OCI-LY1 (cell line): ENCODE measurements around the gene SH2B3.

Experiments
- EZH2 ChIP-seq: fragments of 200-600 bp; sonication (generic), shearing (Covaris generic); IDR thresholded peaks from 2 replicates; pipeline ENCODE4 v1.8.0; 2017; ENCODE audit warnings: borderline replicate concordance, mixed run types, mild to moderate bottlenecking, antibody characterized with exemption, low read length, moderate library complexity, mixed read lengths
- TF ChIP-seq, protein P1 (sequence below): fragments of 200-600 bp; sonication (generic), shearing (Covaris generic); IDR thresholded peaks from 2 replicates; pipeline ENCODE4 v1.5.1; 2017; ENCODE audit warnings: mild to moderate bottlenecking, antibody characterized with exemption, low read length, moderate library complexity, mixed read lengths

DNA sequence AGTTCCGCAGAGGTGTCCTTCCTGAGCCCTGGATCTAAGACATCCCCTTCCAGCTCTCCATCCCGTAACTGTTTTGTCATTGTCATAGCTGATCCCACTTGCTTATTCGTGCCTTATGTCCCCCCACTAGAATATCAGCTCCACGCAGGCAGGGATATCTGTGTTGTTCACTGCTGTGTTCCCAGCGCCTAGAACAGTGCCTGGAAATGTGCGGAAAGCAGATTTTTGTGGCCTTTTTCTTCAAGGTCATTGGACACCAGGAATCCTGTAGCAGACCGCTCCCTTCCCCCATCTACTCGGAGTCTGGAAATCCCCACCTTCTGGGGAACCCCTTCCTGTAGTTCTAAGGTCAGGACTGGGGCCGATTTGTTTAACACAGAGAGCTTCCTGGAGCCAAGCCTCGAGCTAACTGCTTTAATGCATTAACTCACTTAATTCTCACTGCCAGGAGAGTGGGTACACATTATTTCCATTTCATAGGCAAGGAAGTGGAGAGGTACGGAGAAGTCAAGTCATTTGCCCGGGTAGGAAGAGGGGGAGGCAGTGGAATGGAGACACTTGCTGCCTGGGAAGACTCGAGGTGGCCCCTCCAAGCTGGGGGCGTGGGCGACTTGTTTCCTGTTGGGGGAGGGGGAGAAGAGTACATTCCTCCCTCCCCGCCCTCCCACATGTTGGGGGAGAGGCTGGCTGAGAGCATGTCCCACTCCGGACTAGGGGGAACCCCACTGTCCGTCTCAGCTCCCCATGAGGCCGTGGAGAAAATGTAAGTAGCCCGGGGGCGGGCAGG is 1.2 kb upstream of the SH2B3 start:
- TF ChIP-seq, protein P1, sequence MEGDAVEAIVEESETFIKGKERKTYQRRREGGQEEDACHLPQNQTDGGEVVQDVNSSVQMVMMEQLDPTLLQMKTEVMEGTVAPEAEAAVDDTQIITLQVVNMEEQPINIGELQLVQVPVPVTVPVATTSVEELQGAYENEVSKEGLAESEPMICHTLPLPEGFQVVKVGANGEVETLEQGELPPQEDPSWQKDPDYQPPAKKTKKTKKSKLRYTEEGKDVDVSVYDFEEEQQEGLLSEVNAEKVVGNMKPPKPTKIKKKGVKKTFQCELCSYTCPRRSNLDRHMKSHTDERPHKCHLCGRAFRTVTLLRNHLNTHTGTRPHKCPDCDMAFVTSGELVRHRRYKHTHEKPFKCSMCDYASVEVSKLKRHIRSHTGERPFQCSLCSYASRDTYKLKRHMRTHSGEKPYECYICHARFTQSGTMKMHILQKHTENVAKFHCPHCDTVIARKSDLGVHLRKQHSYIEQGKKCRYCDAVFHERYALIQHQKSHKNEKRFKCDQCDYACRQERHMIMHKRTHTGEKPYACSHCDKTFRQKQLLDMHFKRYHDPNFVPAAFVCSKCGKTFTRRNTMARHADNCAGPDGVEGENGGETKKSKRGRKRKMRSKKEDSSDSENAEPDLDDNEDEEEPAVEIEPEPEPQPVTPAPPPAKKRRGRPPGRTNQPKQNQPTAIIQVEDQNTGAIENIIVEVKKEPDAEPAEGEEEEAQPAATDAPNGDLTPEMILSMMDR = no peak
- TF ChIP-seq EZH2 = no peak
